Natural killer cell treated with Interleukin-12 subunit alpha and Interleukin-12 subunit beta and Interleukin-15 and Interleukin-18, amount 100 ng/mL, for 72 hours (primary cell): Measurements from ENCODE around the gene HSF2BP. TPM values are rescaled to one million over a fixed set of nuclear protein-coding genes. Genes with fewer than 3 reads are reported as not detected.
"Not testable (repeated sequence)": the region's sequence is repeated elsewhere in the genome, so short reads cannot be mapped to it uniquely, and the experiment has no call there.

Experiments used
- ATAC-seq, 2 donors: fragments of 150-1000 bp; cut with Tn5 transposase in 1 of 2; sonication (Bioruptor Pico), chemical (Tn5 transposase) in 1 of 2; 2 replicates each; pipeline ENCODE4 v1.10.0; 2021
- DNase-seq: peaks from one replicate; pipeline ENCODE4 v3.0.0; 2022; ENCODE audit warnings: low spot score
- H3K27ac Mint-ChIP-seq, 2 donors: 1 replicate in 1 of 2; 2 replicates in 1 of 2; pipeline ENCODE4 v1.8.0; 2022; ENCODE audit warnings: mixed read lengths in 2 of 2, mild to moderate bottlenecking in 1 of 2, moderate library complexity in 1 of 2
- H3K27me3 Mint-ChIP-seq, 2 donors: 1 replicate in 1 of 2; 2 replicates in 1 of 2; pipeline ENCODE4 v1.8.0; 2022; ENCODE audit warnings: mixed read lengths in 2 of 2
- H3K36me3 Mint-ChIP-seq: one replicate; pipeline ENCODE4 v1.8.0; 2022; ENCODE audit warnings: mixed read lengths
- H3K4me1 Mint-ChIP-seq, 2 donors: 1 replicate in 1 of 2; 2 replicates in 1 of 2; pipeline ENCODE4 v1.8.0; 2022; ENCODE audit warnings: low read depth in 2 of 2, mixed read lengths in 2 of 2, mild to moderate bottlenecking in 1 of 2
- H3K4me3 Mint-ChIP-seq: one replicate; pipeline ENCODE4 v1.8.0; 2022; ENCODE audit warnings: mixed read lengths
- H3K9me3 Mint-ChIP-seq: 2 replicates; pipeline ENCODE4 v1.8.0; 2022; ENCODE audit warnings: mixed read lengths
- total RNA-seq, 2 donors: library from RNA; stranded (reverse); gene quantifications; one replicate each; pipeline ENCODE4 v1.2.3, GENCODE V29; 2022

Gene HSF2BP
- total RNA-seq, 2 donors from 2014 or later: 0.29 to 1.2 TPM

GRCh38 chr21:43574741-43575472, 84.4 kb downstream of the HSF2BP start:
- no peaks in the 10 kb centered on the region for H3K36me3 Mint-ChIP-seq
- H3K9me3 Mint-ChIP-seq: no peaks in the 10 kb centered on the region
- no peak for DNase-seq
- no peak overlapping the region for H3K4me3 Mint-ChIP-seq
- ATAC-seq: no peak
- peaks cover 16 to 24% of the 10 kb centered on the region in 2 donors for H3K27me3 Mint-ChIP-seq
- H3K27ac Mint-ChIP-seq: no peak overlapping the region
- H3K4me1 Mint-ChIP-seq: no peaks in the 10 kb centered on the region

GRCh38 chr21:43573921-43574320, 85.4 kb downstream of the HSF2BP start:
- Mint-ChIP-seq H3K4me3 (no peak overlapping the region), H3K9me3 (no peaks in the 10 kb centered on the region), H3K27me3 (peaks cover 14 to 16% of the 10 kb centered on the region in 2 donors), H3K4me1 (no peaks in the 10 kb centered on the region), H3K27ac (no peak overlapping the region), H3K36me3 (no peaks in the 10 kb centered on the region)
- DNase-seq: no peak
- ATAC-seq: peak in 1 of 2 donors; percentile 34

GRCh38 chr21:43572446-43572845, 86.8 kb downstream of the HSF2BP start:
- no peak for ATAC-seq
- no peak for DNase-seq
- Mint-ChIP-seq H3K4me1 (no peaks in the 10 kb centered on the region), H3K27ac (no peak overlapping the region), H3K36me3 (no peaks in the 10 kb centered on the region), H3K27me3 (peaks cover 11% of the 10 kb centered on the region in 2 donors), H3K4me3 (no peak overlapping the region), H3K9me3 (no peaks in the 10 kb centered on the region)

- peak in 1 of 2 donors; percentile 33 for ATAC-seq
- no peaks in the 10 kb centered on the region for H3K36me3 Mint-ChIP-seq
- no peak overlapping the region for H3K4me3 Mint-ChIP-seq
- H3K27ac Mint-ChIP-seq: no peak overlapping the region
- DNase-seq: no peak
- peaks cover 11% of the 10 kb centered on the region in 2 donors for H3K27me3 Mint-ChIP-seq
- no peaks in the 10 kb centered on the region for H3K4me1 Mint-ChIP-seq
- H3K9me3 Mint-ChIP-seq: no peaks in the 10 kb centered on the region
These were observed 87.3 kb downstream of the HSF2BP start for GRCh38 chr21:43571976-43572375.

GRCh38 chr21:43570195-43570594, 89.1 kb downstream of the HSF2BP start:
- not testable (repeated sequence) for ATAC-seq, H3K36me3 Mint-ChIP-seq, H3K4me1 Mint-ChIP-seq, H3K27ac Mint-ChIP-seq, H3K4me3 Mint-ChIP-seq, H3K9me3 Mint-ChIP-seq, H3K27me3 Mint-ChIP-seq, DNase-seq

GRCh38 chr21:43562451-43562850, 96.8 kb downstream of the HSF2BP start:
- not testable (repeated sequence) for H3K9me3 Mint-ChIP-seq, ATAC-seq, H3K4me1 Mint-ChIP-seq, DNase-seq, H3K36me3 Mint-ChIP-seq, H3K27me3 Mint-ChIP-seq, H3K4me3 Mint-ChIP-seq, H3K27ac Mint-ChIP-seq

GRCh38 chr21:43540561-43540960, 118.7 kb downstream of the HSF2BP start:
- not testable (repeated sequence) for DNase-seq, H3K4me1 Mint-ChIP-seq, H3K4me3 Mint-ChIP-seq, H3K9me3 Mint-ChIP-seq, H3K36me3 Mint-ChIP-seq, H3K27ac Mint-ChIP-seq, H3K27me3 Mint-ChIP-seq, ATAC-seq

GRCh38 chr21:43522495-43523131, 136.7 kb downstream of the HSF2BP start:
- not testable (repeated sequence) for DNase-seq, H3K27me3 Mint-ChIP-seq, H3K4me3 Mint-ChIP-seq, H3K4me1 Mint-ChIP-seq, ATAC-seq, H3K9me3 Mint-ChIP-seq, H3K27ac Mint-ChIP-seq, H3K36me3 Mint-ChIP-seq

- not testable (repeated sequence) for H3K27ac Mint-ChIP-seq, H3K27me3 Mint-ChIP-seq, H3K36me3 Mint-ChIP-seq, H3K4me3 Mint-ChIP-seq, H3K4me1 Mint-ChIP-seq, H3K9me3 Mint-ChIP-seq, DNase-seq, ATAC-seq
These were observed 141.6 kb downstream of the HSF2BP start for GRCh38 chr21:43517701-43518100.

- H3K36me3 Mint-ChIP-seq, H3K4me3 Mint-ChIP-seq, ATAC-seq, H3K9me3 Mint-ChIP-seq, H3K27me3 Mint-ChIP-seq, DNase-seq, H3K27ac Mint-ChIP-seq, H3K4me1 Mint-ChIP-seq: not testable (repeated sequence)
These were observed 142.2 kb downstream of the HSF2BP start for GRCh38 chr21:43516860-43517627.

GRCh38 chr21:43516295-43516847, 142.9 kb downstream of the HSF2BP start:
- H3K4me1 Mint-ChIP-seq, H3K9me3 Mint-ChIP-seq, H3K27me3 Mint-ChIP-seq, DNase-seq, H3K4me3 Mint-ChIP-seq, H3K27ac Mint-ChIP-seq, ATAC-seq, H3K36me3 Mint-ChIP-seq: not testable (repeated sequence)

- not testable (repeated sequence) for DNase-seq, H3K27me3 Mint-ChIP-seq, H3K9me3 Mint-ChIP-seq, ATAC-seq, H3K4me1 Mint-ChIP-seq, H3K27ac Mint-ChIP-seq, H3K4me3 Mint-ChIP-seq, H3K36me3 Mint-ChIP-seq
These were observed 144.5 kb downstream of the HSF2BP start for GRCh38 chr21:43514834-43515233.

- DNase-seq, ATAC-seq, H3K4me3 Mint-ChIP-seq, H3K27ac Mint-ChIP-seq, H3K4me1 Mint-ChIP-seq, H3K36me3 Mint-ChIP-seq, H3K27me3 Mint-ChIP-seq, H3K9me3 Mint-ChIP-seq: not testable (repeated sequence)
These were observed 146.3 kb downstream of the HSF2BP start for GRCh38 chr21:43513023-43513422.

- not testable (repeated sequence) for H3K27me3 Mint-ChIP-seq, H3K36me3 Mint-ChIP-seq, DNase-seq, ATAC-seq, H3K9me3 Mint-ChIP-seq, H3K4me1 Mint-ChIP-seq, H3K4me3 Mint-ChIP-seq, H3K27ac Mint-ChIP-seq
These were observed 148.1 kb downstream of the HSF2BP start for GRCh38 chr21:43511209-43511608.
